ENCODE results near the gene LRRTM3.

GRCh38 chr10:66982792-66983474, 57.1 kb downstream of the LRRTM3 start:
- no peak for TF ChIP-seq CTCF (IDR thresholded peaks at IDR 0.05; ENCODE audit: low read depth, low read length)
- TF ChIP-seq POLR2A (IDR thresholded peaks at IDR 0.05; ENCODE audit: extremely low read depth, insufficient read length) = no peak
- no peak for TF ChIP-seq MYC (IDR thresholded peaks at IDR 0.05; ENCODE audit: low read depth, low read length)
- no peak for TF ChIP-seq MAX (IDR thresholded peaks at IDR 0.05; ENCODE audit: low read depth, low read length)

Data from NB4 (cell line).